ENCODE data around the gene ELOVL4. TPM values are rescaled to one million over a fixed set of nuclear protein-coding genes. Genes with fewer than 3 reads are reported as not detected.

Gene ELOVL4
- total RNA-seq: 1 to 10 TPM; 3.9 to 5.1 TPM
- total RNA-seq: 8.6 to 9.6 reads per million in 2 donors

DNA sequence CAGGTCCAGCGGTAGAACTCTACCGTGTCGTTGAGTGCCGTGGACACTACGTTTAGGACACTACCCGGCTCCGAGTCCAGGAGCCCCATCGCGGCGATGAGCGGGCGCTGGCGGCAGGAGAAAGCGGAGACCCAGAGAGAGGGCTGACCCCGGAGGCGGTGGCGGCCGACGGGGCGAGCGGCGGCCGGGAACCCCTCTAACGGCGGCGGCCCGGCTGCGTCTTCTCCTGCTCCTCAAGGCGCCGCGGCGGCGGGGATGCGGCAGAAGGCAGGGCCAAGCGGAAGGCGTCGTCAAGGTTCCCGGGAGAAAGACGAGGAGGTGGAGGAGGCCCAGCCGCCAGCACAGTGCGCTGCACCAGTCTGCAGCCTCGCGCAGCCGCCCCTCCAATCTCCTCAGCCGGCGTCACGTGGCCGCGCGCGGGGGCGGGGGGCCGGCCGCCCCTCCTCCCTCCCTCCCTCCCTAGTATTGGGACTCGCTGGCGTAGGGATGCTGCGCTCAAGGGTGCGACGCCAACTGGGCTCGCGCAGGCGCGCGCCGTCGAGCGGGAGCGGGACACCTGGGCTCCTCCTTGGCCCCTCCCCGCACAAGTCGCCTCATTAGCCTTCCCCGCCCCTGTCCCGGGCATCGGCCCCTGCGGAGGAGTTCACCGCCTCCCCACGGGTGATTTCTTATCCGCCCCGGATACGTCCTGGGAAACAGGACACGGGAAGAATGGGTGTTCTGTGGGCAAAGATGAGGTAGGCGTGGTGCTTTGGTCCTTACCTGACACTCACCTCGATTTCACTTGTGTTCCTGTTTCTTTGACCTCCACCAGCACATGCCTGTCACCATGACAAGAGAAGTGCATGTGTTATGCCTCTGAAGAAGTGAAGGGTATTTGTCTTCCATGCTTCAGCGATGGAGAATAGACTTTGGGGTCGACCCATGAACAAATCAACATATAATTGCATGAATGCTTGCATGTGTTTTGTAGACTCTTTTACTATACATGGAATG, at the start of gene ELOVL4:
Gene ELOVL4, minus strand, starts transcription at position 363 of the 996 bp plus-strand sequence. Its CDS starts 274 bp downstream, at position 89.
- Mint-ChIP-seq H3K27ac (peak within 1 kb of the TSS; percentile 93), H3K36me3 (ENCODE audit: low read depth) (peaks cover 5% of the 10 kb centered on the region)

DNA sequence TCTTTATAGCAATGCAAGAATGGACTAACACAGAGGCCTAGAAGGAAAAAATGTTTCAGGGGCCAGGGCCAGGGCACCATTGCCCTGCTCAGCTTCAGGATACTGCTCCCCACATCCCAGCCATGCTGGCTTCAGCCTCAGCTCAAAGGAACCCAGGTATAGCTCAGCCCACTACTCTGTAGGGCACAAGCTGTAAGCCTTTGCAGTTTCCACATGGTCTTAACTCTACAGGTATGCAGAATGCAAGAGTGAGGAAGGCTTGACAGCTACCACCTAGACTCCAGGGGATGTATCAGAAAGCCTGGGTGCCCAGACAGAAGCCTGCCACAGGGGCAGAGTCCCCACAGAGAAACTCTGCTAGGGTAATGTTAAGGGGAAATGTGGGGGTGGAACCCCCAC, 46.6 kb upstream of the ELOVL4 start:
- Mint-ChIP-seq H3K4me3 (no peak overlapping the region), H3K27ac (no peak overlapping the region), H3K4me1 (peaks cover 3% of the 10 kb centered on the region), H3K27me3 (peaks cover 5% of the 10 kb centered on the region), H3K36me3 (ENCODE audit: low read depth) (peaks cover 3% of the 10 kb centered on the region)
- no peak for ATAC-seq
- no peaks in the 10 kb centered on the region for H3K9me3 ChIP-seq (ENCODE audit: control insufficient read depth, low read length, poor library complexity, severe bottlenecking)
- DNase-seq: no peak

More for the DNA sequence above, at the start of gene ELOVL4:
- ATAC-seq (peak; percentile 79), DNase-seq (peak; percentile 28 to 80 (median 67))
- Mint-ChIP-seq H3K27me3 (peaks cover 8% of the 10 kb centered on the region), H3K4me1 (peaks cover 40% of the 10 kb centered on the region), H3K4me3 (peak within 1 kb of the TSS; percentile 98)
- no peaks in the 10 kb centered on the region for H3K9me3 ChIP-seq (ENCODE audit: control insufficient read depth, low read length, poor library complexity, severe bottlenecking)

DNA sequence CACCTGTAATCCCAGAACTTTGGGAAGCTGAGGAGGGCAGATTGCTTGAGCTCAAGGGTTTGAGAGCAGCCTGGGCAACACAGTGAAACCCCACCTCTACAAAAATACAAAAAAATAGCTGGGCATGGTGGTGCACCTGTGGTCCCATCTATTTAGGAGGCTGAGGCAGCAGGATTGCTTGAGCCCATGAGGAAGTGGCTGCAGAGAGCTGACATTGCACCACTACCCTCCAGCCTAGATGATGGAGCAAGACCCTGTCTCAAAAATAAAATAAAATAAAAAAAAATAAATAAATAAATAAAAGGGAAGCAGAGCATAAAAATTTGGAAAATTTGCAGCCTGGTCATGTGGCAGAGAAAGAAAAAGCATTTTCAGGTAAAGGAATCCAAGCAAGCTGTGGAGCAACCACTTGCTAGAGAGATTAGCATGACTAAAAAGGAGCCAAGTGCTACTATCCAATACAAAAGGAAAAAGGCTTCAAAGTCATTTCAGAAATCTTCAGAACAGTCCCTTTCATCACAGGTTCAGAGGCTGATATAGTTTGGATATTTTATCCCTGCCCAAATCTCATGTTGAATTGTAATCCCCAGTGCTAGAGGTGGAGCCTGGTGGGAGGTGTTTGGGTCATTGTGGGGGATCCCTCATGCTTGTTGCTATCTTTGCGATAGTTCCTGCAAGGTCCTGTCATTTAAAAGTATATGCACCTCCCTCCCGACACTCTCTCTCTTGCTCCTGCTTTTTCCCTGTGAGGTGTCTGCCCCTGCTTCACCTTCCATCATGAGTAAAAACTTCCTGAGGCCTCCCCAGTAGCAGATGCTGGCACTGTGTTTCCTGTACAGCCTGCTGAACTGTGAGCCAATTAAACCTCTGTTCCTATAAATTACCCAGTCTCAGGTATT, 45.9 kb upstream of the ELOVL4 start:
- Mint-ChIP-seq H3K4me1 (peaks cover 3% of the 10 kb centered on the region), H3K27me3 (peaks cover 3% of the 10 kb centered on the region)
- no peak for ATAC-seq

GRCh38 chr6:79989641-79990040, 42.3 kb upstream of the ELOVL4 start:
- no peak for DNase-seq
- Mint-ChIP-seq H3K27me3 (no peaks in the 10 kb centered on the region), H3K27ac (no peak overlapping the region), H3K4me1 (peaks cover 19% of the 10 kb centered on the region), H3K4me3 (no peak overlapping the region), H3K36me3 (ENCODE audit: low read depth) (no peaks in the 10 kb centered on the region)
- no peaks in the 10 kb centered on the region for H3K9me3 ChIP-seq (ENCODE audit: control insufficient read depth, low read length, poor library complexity, severe bottlenecking)
- no peak for ATAC-seq

More for the DNA sequence above, 45.9 kb upstream of the ELOVL4 start:
- H3K36me3 Mint-ChIP-seq (ENCODE audit: low read depth): no peaks in the 10 kb centered on the region
- peak overlapping the region; percentile 27 for H3K27ac Mint-ChIP-seq
- H3K9me3 ChIP-seq (ENCODE audit: control insufficient read depth, low read length, poor library complexity, severe bottlenecking): no peaks in the 10 kb centered on the region
- DNase-seq: no peak
- no peak overlapping the region for H3K4me3 Mint-ChIP-seq

DNA sequence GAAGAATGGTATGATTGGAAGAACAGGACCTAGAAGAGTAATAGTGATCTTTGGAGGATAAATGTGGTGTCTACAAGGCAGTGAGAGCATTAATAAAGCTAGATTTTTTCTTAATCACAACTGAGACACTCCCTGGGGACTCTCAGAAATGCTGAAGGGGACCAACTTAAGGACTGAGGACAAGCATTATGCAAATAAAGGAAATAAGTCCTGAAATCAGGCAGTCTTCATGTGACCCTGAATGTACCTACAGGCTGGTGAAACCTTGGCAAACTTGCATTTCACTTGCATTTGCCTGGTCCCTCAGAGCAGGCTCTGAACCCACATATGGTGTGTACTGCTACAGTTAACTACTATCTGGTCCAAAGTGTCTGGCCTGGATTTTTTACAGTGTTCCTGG, 37.8 kb upstream of the ELOVL4 start:
- Mint-ChIP-seq H3K4me1 (peaks cover 31% of the 10 kb centered on the region), H3K27ac (peak overlapping the region; percentile 91), H3K27me3 (no peaks in the 10 kb centered on the region), H3K4me3 (no peak overlapping the region), H3K36me3 (ENCODE audit: low read depth) (no peaks in the 10 kb centered on the region)
- DNase-seq: no peak
- no peak for ATAC-seq
- no peaks in the 10 kb centered on the region for H3K9me3 ChIP-seq (ENCODE audit: control insufficient read depth, low read length, poor library complexity, severe bottlenecking)

DNA sequence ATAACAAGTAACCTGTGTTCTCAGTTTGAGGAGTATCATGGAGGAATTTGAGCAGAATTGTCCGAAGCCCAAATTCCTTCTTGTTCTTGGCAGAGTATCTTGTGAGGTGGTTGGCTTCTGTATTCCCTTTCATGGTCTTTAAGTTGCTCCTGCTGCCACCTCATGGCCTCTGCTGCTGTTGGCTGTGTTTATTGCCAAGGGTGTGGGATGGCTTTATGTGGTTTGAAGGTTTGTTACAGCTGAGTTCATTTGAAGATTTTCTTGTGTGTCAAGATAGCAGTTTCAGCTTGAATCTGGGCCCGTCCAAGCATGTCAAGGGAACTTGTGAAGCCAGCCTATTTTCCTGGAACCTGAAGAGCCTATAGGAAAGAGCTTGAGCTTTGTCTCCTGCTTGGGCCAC, 36.9 kb upstream of the ELOVL4 start:
- Mint-ChIP-seq H3K4me1 (peaks cover 31% of the 10 kb centered on the region), H3K36me3 (ENCODE audit: low read depth) (no peaks in the 10 kb centered on the region), H3K27ac (peak overlapping the region; percentile 91), H3K4me3 (no peak overlapping the region), H3K27me3 (no peaks in the 10 kb centered on the region)
- ATAC-seq: peak; percentile 85
- H3K9me3 ChIP-seq (ENCODE audit: control insufficient read depth, low read length, poor library complexity, severe bottlenecking): no peaks in the 10 kb centered on the region
- peak in 2 of 3 donors; percentile 22 to 36 for DNase-seq

DNA sequence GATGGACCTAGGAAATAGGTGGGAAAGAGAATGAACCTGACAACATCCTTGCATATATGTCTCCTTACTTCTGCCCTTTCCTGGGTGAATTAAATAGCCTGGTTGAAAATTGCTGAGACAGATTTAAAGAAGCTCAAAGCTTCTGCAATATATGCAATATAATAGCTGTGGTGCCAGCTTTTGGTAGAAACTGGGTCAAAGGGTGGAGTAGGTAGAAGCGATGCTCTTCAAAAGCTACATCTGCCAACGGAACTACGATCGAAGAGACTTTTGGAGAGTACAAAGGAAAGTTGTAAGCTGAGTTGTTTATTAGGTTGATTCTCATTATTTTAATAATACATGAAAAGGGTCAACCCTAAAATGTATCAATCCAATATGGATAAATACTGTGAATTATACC, 34.3 kb upstream of the ELOVL4 start:
- Mint-ChIP-seq H3K27ac (peak overlapping the region; percentile 91), H3K4me3 (peak overlapping the region; percentile 57), H3K27me3 (no peaks in the 10 kb centered on the region)

DNA sequence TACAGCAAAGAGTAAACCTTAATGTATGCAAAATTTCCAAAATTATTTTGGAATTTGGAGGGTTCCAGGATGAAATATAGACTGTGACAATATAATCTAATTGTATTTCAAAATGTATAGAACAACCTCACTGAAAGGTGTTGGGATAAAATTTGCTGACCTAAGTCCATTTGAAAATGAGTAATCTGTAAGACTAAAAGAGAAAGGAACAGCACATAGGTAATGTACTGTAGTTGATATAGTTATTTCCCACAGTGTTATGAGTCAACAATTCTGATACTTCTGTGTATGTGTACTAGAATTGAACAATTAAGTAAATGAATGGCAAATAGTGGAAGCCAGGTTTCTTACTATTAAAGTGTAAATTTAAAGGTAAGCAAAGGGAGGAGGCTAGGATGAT, 23.8 kb upstream of the ELOVL4 start:
- H3K4me1 Mint-ChIP-seq: peaks cover 2% of the 10 kb centered on the region
- H3K27me3 Mint-ChIP-seq: no peaks in the 10 kb centered on the region
- DNase-seq: no peak
- ATAC-seq: no peak
- H3K4me3 Mint-ChIP-seq: no peak overlapping the region
- peaks cover 2% of the 10 kb centered on the region for H3K36me3 Mint-ChIP-seq (ENCODE audit: low read depth)
- no peak overlapping the region for H3K27ac Mint-ChIP-seq
- peaks cover 4% of the 10 kb centered on the region for H3K9me3 ChIP-seq (ENCODE audit: control insufficient read depth, low read length, poor library complexity, severe bottlenecking)

More for the DNA sequence above, 34.3 kb upstream of the ELOVL4 start:
- ATAC-seq: peak; percentile 87
- H3K36me3 Mint-ChIP-seq (ENCODE audit: low read depth): no peaks in the 10 kb centered on the region
- no peak for DNase-seq
- no peaks in the 10 kb centered on the region for H3K9me3 ChIP-seq (ENCODE audit: control insufficient read depth, low read length, poor library complexity, severe bottlenecking)
- peaks cover 38% of the 10 kb centered on the region for H3K4me1 Mint-ChIP-seq

DNA sequence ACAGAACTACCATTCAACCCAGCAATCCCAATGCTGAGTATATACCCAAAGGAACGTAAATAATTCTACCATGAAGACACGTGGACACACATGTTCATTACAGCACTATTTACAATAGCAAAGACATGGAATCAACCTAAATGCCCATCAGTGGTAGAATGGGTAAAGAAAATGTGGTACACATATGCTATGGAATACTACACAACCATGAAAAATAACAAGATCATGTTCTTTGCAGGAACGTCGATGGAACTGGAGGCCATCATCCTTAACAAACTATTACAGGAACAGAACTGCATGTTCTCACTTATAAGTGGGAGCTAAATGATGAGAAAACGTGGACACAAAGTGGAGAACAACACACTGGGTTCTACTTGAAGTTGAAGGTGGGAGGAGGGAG, 22.4 kb upstream of the ELOVL4 start:
- H3K36me3 Mint-ChIP-seq (ENCODE audit: low read depth): peaks cover 2% of the 10 kb centered on the region
- DNase-seq (no peak), ATAC-seq (no peak)
- no peaks in the 10 kb centered on the region for H3K27me3 Mint-ChIP-seq
- no peak overlapping the region for H3K27ac Mint-ChIP-seq
- H3K4me1 Mint-ChIP-seq: peaks cover 9% of the 10 kb centered on the region
- H3K4me3 Mint-ChIP-seq: no peak overlapping the region
- peaks cover 4% of the 10 kb centered on the region for H3K9me3 ChIP-seq (ENCODE audit: control insufficient read depth, low read length, poor library complexity, severe bottlenecking)

GRCh38 chr6:79967178-79967577, 19.8 kb upstream of the ELOVL4 start:
- DNase-seq (no peak), ATAC-seq (no peak)
- peak overlapping the region; percentile 87 for H3K27ac Mint-ChIP-seq
- H3K4me1 Mint-ChIP-seq: peaks cover 21% of the 10 kb centered on the region
- no peaks in the 10 kb centered on the region for H3K27me3 Mint-ChIP-seq
- peaks cover 4% of the 10 kb centered on the region for H3K9me3 ChIP-seq (ENCODE audit: control insufficient read depth, low read length, poor library complexity, severe bottlenecking)
- peaks cover 2% of the 10 kb centered on the region for H3K36me3 Mint-ChIP-seq (ENCODE audit: low read depth)
- H3K4me3 Mint-ChIP-seq: no peak overlapping the region

GRCh38 chr6:79964607-79965081, 17.3 kb upstream of the ELOVL4 start:
- Mint-ChIP-seq H3K4me1 (peaks cover 24% of the 10 kb centered on the region), H3K27me3 (no peaks in the 10 kb centered on the region), H3K4me3 (peak overlapping the region; percentile 19), H3K36me3 (ENCODE audit: low read depth) (peaks cover 2% of the 10 kb centered on the region), H3K27ac (peak overlapping the region; percentile 87)
- no peaks in the 10 kb centered on the region for H3K9me3 ChIP-seq (ENCODE audit: control insufficient read depth, low read length, poor library complexity, severe bottlenecking)
- DNase-seq: peak in 2 of 3 donors; percentile 35 to 42
- ATAC-seq: peak; percentile 91

- peaks cover under 1% of the 10 kb centered on the region for H3K4me1 Mint-ChIP-seq
- ATAC-seq (no peak), DNase-seq (no peak)
- H3K4me3 Mint-ChIP-seq: no peak overlapping the region
- no peak overlapping the region for H3K27ac Mint-ChIP-seq
- peaks cover 3% of the 10 kb centered on the region for H3K36me3 Mint-ChIP-seq (ENCODE audit: low read depth)
- no peaks in the 10 kb centered on the region for H3K27me3 Mint-ChIP-seq
- H3K9me3 ChIP-seq (ENCODE audit: control insufficient read depth, low read length, poor library complexity, severe bottlenecking): no peaks in the 10 kb centered on the region
Observed at GRCh38 chr6:79954849-79955248, 7.5 kb upstream of the ELOVL4 start.

- H3K4me3 Mint-ChIP-seq: peak overlapping the region; percentile 49
- peaks cover 8% of the 10 kb centered on the region for H3K27me3 Mint-ChIP-seq
- H3K27ac Mint-ChIP-seq: peak overlapping the region; percentile 11
- peaks cover 6% of the 10 kb centered on the region for H3K36me3 Mint-ChIP-seq (ENCODE audit: low read depth)
- H3K4me1 Mint-ChIP-seq: peaks cover 29% of the 10 kb centered on the region
- DNase-seq (peak; percentile 38 to 58 (median 39)), ATAC-seq (peak; percentile 39)
- H3K9me3 ChIP-seq (ENCODE audit: control insufficient read depth, low read length, poor library complexity, severe bottlenecking): no peaks in the 10 kb centered on the region
Observed at GRCh38 chr6:79949233-79949632, 1.9 kb upstream of the ELOVL4 start.
